CD4-positive, alpha-beta T cell treated with Interleukin-4 for 4 hours (primary cell): ENCODE data around the gene TMEM101.
"Not testable (repeated sequence)": the region's sequence is repeated elsewhere in the genome, so short reads cannot be mapped to it uniquely, and the experiment has no call there.

ENCODE experiments used
- DNase-seq: peaks from one replicate; pipeline ENCODE4 v3.0.0-alpha.2; 2020

The TMEM101 gene

DNA sequence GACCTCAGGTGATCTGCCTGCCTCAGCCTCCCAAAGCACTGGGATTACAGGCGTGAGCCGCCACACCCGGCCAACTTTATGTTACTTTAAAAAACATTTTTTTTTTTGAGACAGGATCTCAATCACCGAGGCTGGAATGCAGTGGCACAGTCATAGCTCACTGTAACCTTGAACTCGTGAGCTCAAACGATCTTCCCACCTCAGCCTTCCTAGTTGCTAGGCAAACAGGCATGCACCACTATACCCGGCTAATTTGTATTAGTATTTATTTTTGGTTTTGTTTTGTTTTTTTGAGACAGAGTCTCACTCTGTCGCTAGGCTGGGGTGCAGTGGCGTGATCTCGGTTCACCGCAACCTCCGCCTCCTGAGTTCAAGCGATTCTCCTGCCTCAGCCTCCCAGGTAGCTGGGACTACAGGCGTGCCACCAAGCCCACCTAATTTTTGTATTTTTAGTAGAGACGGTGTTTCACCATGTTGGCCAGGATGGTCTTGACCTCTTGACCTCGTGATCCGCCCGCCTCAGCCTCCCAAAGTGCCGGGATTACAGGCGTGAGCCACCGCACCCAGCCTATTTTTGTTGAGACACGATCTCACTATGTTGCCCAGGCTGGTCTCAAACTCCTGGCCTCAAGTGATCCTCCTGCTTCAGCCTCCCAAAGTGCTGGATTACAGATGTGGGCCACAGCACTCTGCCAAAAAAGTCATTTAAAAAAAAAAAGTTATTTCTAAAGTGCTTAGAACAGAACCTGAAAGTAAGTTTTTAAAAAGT is 42.1 kb downstream of the TMEM101 start:
- not testable (repeated sequence) for DNase-seq

DNA sequence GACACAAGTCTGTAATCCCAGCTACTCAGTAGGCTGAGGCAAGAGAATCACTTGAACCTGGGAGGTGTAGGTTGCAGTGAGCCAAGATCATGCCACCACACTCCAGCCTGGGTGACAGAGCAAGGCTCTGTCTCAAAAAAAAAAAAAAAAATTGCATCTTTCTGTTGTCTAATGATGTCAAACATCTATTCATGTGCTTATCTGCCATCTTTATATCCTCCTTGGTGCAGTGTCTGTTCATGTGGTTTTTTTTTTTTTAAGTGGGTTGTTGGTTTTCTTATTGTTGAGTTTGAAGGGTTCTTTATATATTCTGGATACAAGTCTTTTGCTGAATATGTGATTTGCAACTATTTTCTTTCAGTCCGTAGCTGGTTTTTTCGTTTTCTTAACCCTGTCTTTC is 43.3 kb downstream of the TMEM101 start:
- DNase-seq = not testable (repeated sequence)

DNA sequence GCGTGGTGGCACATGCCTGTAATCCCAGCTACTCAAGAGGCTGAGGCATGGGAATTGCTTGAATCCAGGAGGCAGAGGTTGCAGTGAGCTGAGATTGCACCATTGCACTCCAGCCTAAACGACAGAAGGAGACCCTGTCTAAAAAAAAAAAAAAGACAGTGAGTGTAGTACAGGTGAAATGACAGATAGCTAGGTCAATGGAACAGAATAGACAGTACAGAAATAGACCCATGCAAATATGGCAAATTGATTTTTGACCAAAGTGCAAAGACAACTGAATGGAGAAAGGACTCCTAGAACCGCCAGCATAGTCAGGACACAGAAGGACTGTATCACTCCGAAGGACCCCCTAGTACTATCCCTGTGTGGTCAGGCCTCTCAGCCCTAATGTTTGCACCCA is 44.4 kb downstream of the TMEM101 start:
- DNase-seq = no peak

DNA sequence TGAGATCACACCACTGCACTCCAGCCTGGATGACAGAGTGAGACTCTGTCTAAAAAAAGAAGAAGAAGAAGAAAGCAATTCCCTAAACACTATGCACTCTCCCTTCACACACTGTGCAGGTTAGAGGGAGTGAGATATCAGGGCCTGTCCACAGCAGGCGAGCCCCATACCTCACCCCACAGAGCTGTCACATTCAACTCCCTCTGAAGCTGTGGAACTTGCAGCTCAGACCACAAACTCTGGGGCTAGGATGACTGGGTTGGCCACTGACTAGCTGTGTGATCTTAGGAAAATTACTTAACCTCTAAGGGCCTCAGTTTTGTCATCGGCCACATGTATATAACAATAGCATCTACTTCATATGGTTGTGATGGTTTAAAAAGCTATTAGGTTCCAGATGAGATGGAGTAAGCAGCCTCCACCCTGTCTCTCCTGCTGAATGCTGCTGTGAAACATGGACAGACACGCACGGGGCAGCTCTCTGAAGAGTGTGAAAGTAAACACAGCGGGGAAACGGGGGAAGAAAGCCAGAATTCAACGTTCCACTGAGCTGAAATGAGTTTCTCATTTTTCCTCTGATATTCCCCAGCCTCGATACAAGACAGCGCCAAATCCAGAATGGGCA is 47.4 kb downstream of the TMEM101 start:
- no peak for DNase-seq

DNA sequence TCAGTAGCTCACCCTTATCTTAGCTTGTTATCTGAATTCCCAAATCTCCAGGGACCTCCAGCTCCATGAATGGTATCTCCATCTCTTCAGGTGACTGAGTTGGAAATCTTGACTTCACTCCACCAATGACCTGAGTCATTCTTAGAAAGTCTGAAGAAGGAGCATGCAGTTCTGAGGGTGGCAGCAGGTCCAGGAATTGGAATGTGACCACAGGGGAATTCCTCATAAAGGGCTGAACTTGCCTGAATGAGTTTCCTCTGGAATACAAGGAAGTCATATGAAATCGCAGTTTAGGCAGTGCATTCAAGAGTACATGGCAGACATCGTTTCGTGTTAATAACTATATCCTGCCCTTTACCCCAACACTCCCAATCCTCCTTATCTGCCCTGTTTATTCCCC is 48.5 kb downstream of the TMEM101 start:
- DNase-seq = no peak

DNA sequence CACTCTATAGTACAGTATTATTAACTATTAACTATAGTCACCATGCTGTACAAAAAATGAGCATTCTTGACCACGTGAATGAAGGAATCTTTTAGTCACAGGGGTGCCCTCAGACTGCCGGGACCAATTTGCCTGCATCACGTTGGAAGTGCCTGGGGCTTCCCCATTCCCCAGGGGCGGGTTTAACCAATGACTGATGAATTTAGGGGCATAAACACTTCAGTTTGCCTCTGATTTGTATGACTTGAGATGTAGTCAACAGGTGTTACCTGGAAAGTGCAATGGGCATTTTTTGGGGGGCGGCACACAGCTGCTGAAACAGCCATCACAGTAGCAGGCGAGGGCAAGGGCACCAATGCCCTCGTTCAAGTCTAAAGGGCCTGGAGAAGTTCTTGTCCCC is 52.3 kb downstream of the TMEM101 start:
- DNase-seq = no peak

DNA sequence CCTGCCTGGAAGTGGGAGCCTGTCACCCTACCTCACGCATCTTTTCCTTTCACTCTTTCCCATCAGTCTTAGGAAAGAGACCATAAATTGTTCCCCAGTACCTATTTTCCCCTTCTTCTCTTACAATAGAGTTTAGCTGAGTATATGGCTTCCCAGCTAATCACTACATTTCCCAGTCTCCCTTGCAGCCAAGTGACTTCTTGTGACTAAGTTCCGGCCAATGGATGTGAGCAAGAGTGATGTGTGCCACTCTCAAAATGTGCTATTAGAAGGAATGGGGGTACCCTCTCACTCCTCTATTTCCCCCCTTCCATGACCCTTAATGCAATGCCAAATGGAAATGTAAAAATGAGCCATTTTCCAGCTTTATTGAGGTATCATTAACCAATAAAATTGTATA is 52.8 kb downstream of the TMEM101 start:
- DNase-seq = no peak

DNA sequence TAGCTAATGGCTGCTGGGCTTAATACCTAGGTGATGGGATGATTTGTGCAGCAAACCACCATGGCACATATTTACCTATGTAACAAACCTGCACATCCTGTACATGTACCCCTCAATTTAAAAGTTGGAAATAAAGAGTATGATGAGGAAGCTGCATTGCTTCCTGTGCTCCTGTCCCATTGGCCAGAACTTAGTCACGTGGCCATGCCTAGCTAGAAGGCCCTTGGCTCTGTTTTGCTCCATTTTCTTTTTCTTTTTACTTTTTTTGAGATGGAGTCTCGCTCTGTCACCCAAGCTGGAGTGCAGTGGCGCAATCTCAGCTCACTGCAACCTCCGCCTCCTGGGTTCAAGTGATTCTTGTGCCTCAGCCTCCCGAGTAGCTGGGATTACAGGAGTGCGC is 53.5 kb downstream of the TMEM101 start:
- not testable (repeated sequence) for DNase-seq
